GM23338 (cell line): ENCODE results near the gene C13orf46. TPM values are rescaled to one million over a fixed set of nuclear protein-coding genes. Genes with fewer than 3 reads are reported as not detected.

ENCODE experiments used
- ATAC-seq: fragments of 200-7000 bp; cut with Tn5 transposase; 3 replicates; pipeline ENCODE4 v1.9.1; 2020
- DNase-seq: peaks from one replicate; pipeline ENCODE4 v3.0.0-alpha.2; 2015; ENCODE audit warnings: low spot score
- H2AFZ ChIP-seq: fragments of 200-600 bp; sonication (generic); 2 replicates; pipeline ENCODE4 v1.8.0; 2016; ENCODE audit warnings: antibody characterized with exemption, mild to moderate bottlenecking, moderate library complexity
- H3F3A ChIP-seq: fragments of 200-600 bp; sonication (generic); replicated peaks from 2 replicates; pipeline ENCODE4 v1.8.0; 2017; ENCODE audit warnings: antibody characterized with exemption, mixed run types, low read depth
- H3K27ac ChIP-seq: fragments of 200-600 bp; sonication (generic); 2 replicates; pipeline ENCODE4 v1.6.1; 2016; ENCODE audit warnings: low read depth
- H3K27me3 ChIP-seq: fragments of 200-600 bp; sonication (generic); 2 replicates; pipeline ENCODE4 v1.8.0; 2016; ENCODE audit warnings: mild to moderate bottlenecking, mixed run types, moderate library complexity; ENCODE audit not compliant: insufficient read depth
- H3K36me3 ChIP-seq: fragments of 200-600 bp; sonication (generic); 2 replicates; pipeline ENCODE4 v1.8.0; 2016; ENCODE audit warnings: mild to moderate bottlenecking; ENCODE audit not compliant: insufficient read depth
- H3K4me1 ChIP-seq: fragments of 200-600 bp; sonication (generic); 2 replicates; pipeline ENCODE4 v1.8.0; 2016; ENCODE audit warnings: mild to moderate bottlenecking, moderate library complexity; ENCODE audit not compliant: insufficient read depth
- H3K4me2 ChIP-seq: fragments of 200-600 bp; sonication (generic); 2 replicates; pipeline ENCODE4 v1.7.1; 2017; ENCODE audit warnings: mixed run types
- H3K4me3 ChIP-seq: fragments of 200-600 bp; sonication (generic); 2 replicates; pipeline ENCODE4 v1.6.1; 2016; ENCODE audit warnings: mixed run types
- H3K79me2 ChIP-seq: fragments of 200-600 bp; sonication (generic); replicated peaks from 2 replicates; pipeline ENCODE4 v1.8.0; 2017; ENCODE audit warnings: mild to moderate bottlenecking; ENCODE audit not compliant: insufficient read depth
- H3K9me2 ChIP-seq: fragments of 200-600 bp; sonication (generic); 2 replicates; pipeline ENCODE4 v1.8.0; 2017; ENCODE audit not compliant: insufficient read depth
- H4K20me1 ChIP-seq: fragments of 200-600 bp; sonication (generic); replicated peaks from 2 replicates; pipeline ENCODE4 v1.8.0; 2017; ENCODE audit warnings: mild to moderate bottlenecking; ENCODE audit not compliant: insufficient read depth
- H3K27ac Mint-ChIP-seq: 2 replicates; pipeline ENCODE4 v1.8.0; 2020; ENCODE audit warnings: inconsistent platforms, mild to moderate bottlenecking, moderate library complexity, mixed read lengths
- H3K27me3 Mint-ChIP-seq: 3 replicates; pipeline ENCODE4 v1.8.0; 2022; ENCODE audit warnings: low read depth, mild to moderate bottlenecking, moderate library complexity, mixed read lengths, inconsistent platforms; ENCODE audit not compliant: insufficient read depth, poor library complexity
- H3K36me3 Mint-ChIP-seq: 3 replicates; pipeline ENCODE4 v1.8.0; 2021; ENCODE audit warnings: low read depth, mild to moderate bottlenecking, inconsistent platforms, moderate library complexity, mixed read lengths
- H3K4me1 Mint-ChIP-seq: 3 replicates; pipeline ENCODE4 v1.8.0; 2020; ENCODE audit warnings: mild to moderate bottlenecking, inconsistent platforms, mixed read lengths
- H3K4me3 Mint-ChIP-seq: 3 replicates; pipeline ENCODE4 v1.8.0; 2021; ENCODE audit warnings: moderate library complexity, mild to moderate bottlenecking, inconsistent platforms, mixed read lengths
- H3K9me3 Mint-ChIP-seq: 3 replicates; pipeline ENCODE4 v1.8.0; 2020; ENCODE audit warnings: moderate library complexity, mild to moderate bottlenecking, inconsistent platforms, mixed read lengths
- EZH2 ChIP-seq: fragments of 200-600 bp; sonication (generic); IDR thresholded peaks from one replicate; pipeline ENCODE4 v1.8.0; 2017; ENCODE audit warnings: antibody characterized with exemption, mild to moderate bottlenecking, low read depth; ENCODE audit not compliant: unreplicated experiment
- NANOG ChIP-seq: IDR thresholded peaks from 2 replicates; pipeline ENCODE4 v1.6.1; 2016; ENCODE audit warnings: antibody characterized with exemption, borderline replicate concordance
- POLR2AphosphoS5 ChIP-seq: IDR thresholded peaks from 2 replicates; pipeline ENCODE4 v1.6.1; 2016; ENCODE audit warnings: antibody characterized with exemption, low read depth
- ZNF462 ChIP-seq: fragments of 250-450 bp; sonication (Bioruptor Pico); IDR thresholded peaks from 2 replicates; pipeline ENCODE4 v1.5.0; 2020; ENCODE audit warnings: mild to moderate bottlenecking, moderate library complexity
- polyA plus RNA-seq: library from polyadenylated mRNA; unstranded; fragments of >200 nt; fragmentation: Nextera tagmentation; extraction: Ambion mirVana; gene quantifications from 2 replicates; pipeline ENCODE4 v1.2.1, GENCODE V29; 2016
- total RNA-seq: library from RNA; depleted of rRNA; stranded (reverse); fragments of >200 nt; shearing (Covaris generic); gene quantifications from 2 replicates; pipeline ENCODE4 v1.2.3, GENCODE V29; 2014
- TF ChIP-seq, protein P1 (sequence below): IDR thresholded peaks from 2 replicates; pipeline ENCODE4 v1.6.1; 2016; ENCODE audit warnings: antibody characterized with exemption

The C13orf46 gene
- total and polyA plus RNA-seq, 2 experiments from 2014 or later = 0.44 to 1.5 TPM

- TF ChIP-seq, protein P1, sequence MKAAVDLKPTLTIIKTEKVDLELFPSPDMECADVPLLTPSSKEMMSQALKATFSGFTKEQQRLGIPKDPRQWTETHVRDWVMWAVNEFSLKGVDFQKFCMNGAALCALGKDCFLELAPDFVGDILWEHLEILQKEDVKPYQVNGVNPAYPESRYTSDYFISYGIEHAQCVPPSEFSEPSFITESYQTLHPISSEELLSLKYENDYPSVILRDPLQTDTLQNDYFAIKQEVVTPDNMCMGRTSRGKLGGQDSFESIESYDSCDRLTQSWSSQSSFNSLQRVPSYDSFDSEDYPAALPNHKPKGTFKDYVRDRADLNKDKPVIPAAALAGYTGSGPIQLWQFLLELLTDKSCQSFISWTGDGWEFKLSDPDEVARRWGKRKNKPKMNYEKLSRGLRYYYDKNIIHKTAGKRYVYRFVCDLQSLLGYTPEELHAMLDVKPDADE = no peak
Observed at GRCh38 chr13:113934576-113934975, 39.3 kb downstream of the C13orf46 start (continued).

- Histone ChIP-seq H3K4me3 (no peak overlapping the region), H3K27ac (no peak overlapping the region), H3K27me3 (no peaks in the 10 kb centered on the region), H4K20me1 (no peaks in the 10 kb centered on the region), H3K4me1 (no peaks in the 10 kb centered on the region), H3F3A (no peaks in the 10 kb centered on the region), H3K4me2 (no peak overlapping the region), H3K9me2 (no peaks in the 10 kb centered on the region), H3K79me2 (no peaks in the 10 kb centered on the region), H2AFZ (no peak overlapping the region), H3K36me3 (no peaks in the 10 kb centered on the region)
- Mint-ChIP-seq H3K36me3 (no peaks in the 10 kb centered on the region), H3K27me3 (peaks cover 17% of the 10 kb centered on the region), H3K4me3 (no peak overlapping the region), H3K4me1 (peaks cover 11% of the 10 kb centered on the region), H3K9me3 (no peaks in the 10 kb centered on the region), H3K27ac (no peak overlapping the region)
- ATAC-seq (no peak), DNase-seq (no peak)
- TF ChIP-seq ZNF462 (CRISPR knock-in tag) = no peak
- no peak for TF ChIP-seq EZH2
- TF ChIP-seq NANOG = no peak
- TF ChIP-seq POLR2AphosphoS5 = no peak
Observed at GRCh38 chr13:113933901-113934300, 40.0 kb downstream of the C13orf46 start.
